Spleen (tissue), 11 donors: ENCODE data around the gene KCNQ4. TPM values are rescaled to one million over a fixed set of nuclear protein-coding genes. Genes with fewer than 3 reads are reported as not detected.

Experiments
- DNase-seq: peaks from one replicate; pipeline ENCODE4 v3.0.0-alpha.2; 2020
- H3K27ac ChIP-seq, 8 donors: fragments of 200-600 bp; sonication (generic) in 7 of 8; 1 replicate in 4 of 8; 2 replicates in 4 of 8; pipeline versions ENCODE4 v1.5.0 to v1.8.0; 2016 to 2021; ENCODE audit warnings: inconsistent platforms in 4 of 8, mild to moderate bottlenecking in 4 of 8, moderate library complexity in 1 of 8
- H3K27me3 ChIP-seq, 7 donors: fragments of 200-600 bp; sonication (generic) in 6 of 7; replicated peaks in 1 of 7; 1 replicate in 4 of 7; 2 replicates in 3 of 7; pipeline versions ENCODE4 v1.5.0 to v1.8.0; 2016 to 2021; ENCODE audit warnings: inconsistent platforms in 3 of 7, mild to moderate bottlenecking in 1 of 7
- H3K36me3 ChIP-seq, 6 donors: fragments of 200-600 bp; sonication (generic) in 5 of 6; 1 replicate in 4 of 6; 2 replicates in 2 of 6; pipeline versions ENCODE4 v1.5.0 to v1.8.0; 2016 to 2021; ENCODE audit warnings: inconsistent platforms in 2 of 6
- H3K4me1 ChIP-seq, 6 donors: fragments of 200-600 bp; sonication (generic) in 5 of 6; 1 replicate in 3 of 6; 2 replicates in 3 of 6; pipeline versions ENCODE4 v1.5.0 to v1.8.0; 2016 to 2021; ENCODE audit warnings: inconsistent platforms in 3 of 6
- H3K4me3 ChIP-seq, 8 donors: fragments of 200-600 bp; sonication (generic) in 7 of 8; 1 replicate in 4 of 8; 2 replicates in 4 of 8; pipeline versions ENCODE4 v1.5.0 to v1.8.0; 2016 to 2021; ENCODE audit warnings: inconsistent platforms in 4 of 8, mild to moderate bottlenecking in 4 of 8, moderate library complexity in 2 of 8
- H3K9me3 ChIP-seq, 8 donors: fragments of 200-600 bp; sonication (generic) in 7 of 8; 1 replicate in 4 of 8; 2 replicates in 4 of 8; pipeline versions ENCODE4 v1.5.0 to v1.8.0; 2016 to 2021; ENCODE audit warnings: inconsistent platforms in 4 of 8
- CTCF ChIP-seq, 11 experiments: fragments of 200-600 bp in 7 of 11; fragments of 450-650 bp in 4 of 11; sonication (generic) in 4 of 11; IDR thresholded peaks in 8 of 11; conservative IDR thresholded peaks in 3 of 11; 1 replicate in 7 of 11; 2 replicates in 4 of 11; pipeline versions ENCODE4 v1.4.0 to v1.8.0; 2016 to 2021; ENCODE audit warnings: antibody characterized with exemption in 11 of 11, inconsistent platforms in 4 of 11, mild to moderate bottlenecking in 1 of 11
- POLR2A ChIP-seq, 3 donors: fragments of 450-650 bp; IDR thresholded peaks; one replicate each; pipeline ENCODE4 v1.5.1; 2017; ENCODE audit warnings: antibody characterized with exemption in 3 of 3, mild to moderate bottlenecking in 1 of 3
- POLR2AphosphoS5 ChIP-seq, 3 donors: sonication (generic); formaldehyde crosslinking; IDR thresholded peaks; one replicate each; pipeline ENCODE4 v1.5.1; 2017; ENCODE audit warnings: antibody characterized with exemption in 3 of 3
- WGBS, 5 donors: extraction: QIAGEN DNeasy Blood & Tissue Kit in 3 of 5; methylation state at CpG; one replicate each; pipeline versions ENCODE4 v1.1.5 to v1.1.7; 2013 to 2018; 5-methylcytosine and 5-hydroxymethylcytosine counted together
- intact Hi-C: fragments of 100-400 bp; cut with DNase I; formaldehyde crosslinking; loops from one replicate; pipeline ENCODE4 v1.15.0; 2023; ENCODE audit warnings: low total_unique reads
- polyA plus RNA-seq, 3 donors: library from polyadenylated mRNA; stranded (reverse); fragments of 200-250 nt; gene quantifications; one replicate each; pipeline ENCODE4 v1.2.1, GENCODE V29; 2013
- total RNA-seq, 7 donors: library from RNA; depleted of rRNA in 3 of 7; stranded (reverse); fragments of >200 nt in 3 of 7; fragmentation: NEBNext Ultra II Directional in 4 of 7; extraction: Animal tissue kit (Norgen Biotek cat#: 25700) in 4 of 7; gene quantifications; one replicate each; pipeline versions ENCODE4 v1.1.0 to v1.2.1, GENCODE V29; 2016 to 2021
- donor health status: healthy with polysubstance abuse.
- donor health status: DM: no; HTN: no; CAD: no; lungs with moderate emphysema.
- donor health status: DM: no; HTN: no; CAD: no.
- donor health status: Bipolar disorder and iron deficiency.
- donor health status: healthy.
- donor health status: DM: no; HTN: no; CAD: no.
- donor health status: DM: yes; HTN: yes; CAD: no.

The KCNQ4 gene
- total and polyA plus RNA-seq, 10 donors = 0.09 to 0.54 (median 0.25) TPM

GRCh38 chr1:40786171-40786994 lies 2.8 kb downstream of the KCNQ4 start:
- TF ChIP-seq POLR2A (IDR thresholded peaks at IDR 0.05) = no peak
- TF ChIP-seq POLR2AphosphoS5 (IDR thresholded peaks at IDR 0.05) = no peak
- no peak for TF ChIP-seq CTCF (IDR thresholded peaks at IDR 0.05 in 8 of 11, conservative IDR thresholded peaks at IDR 0.05 in 3 of 11)
- Histone ChIP-seq H3K27ac (no peak overlapping the region), H3K36me3 (no peaks in the 10 kb centered on the region), H3K4me1 (peaks cover 7 to 31% (median 22%) of the 10 kb centered on the region in 6 donors), H3K9me3 (no peaks in the 10 kb centered on the region), H3K27me3 (peaks cover 0 to 47% (median 22%) of the 10 kb centered on the region in 7 donors), H3K4me3 (no peak overlapping the region)
- WGBS, 5 donors = 62 to 72% (median 69%) methylated on average over 8 to 9 of the region's 9 CpGs
- peak; percentile 41 for DNase-seq
- intact Hi-C loops = no loop called here

- Histone ChIP-seq H3K4me3 (no peak overlapping the region), H3K36me3 (no peaks in the 10 kb centered on the region), H3K4me1 (peaks cover 7 to 31% (median 21%) of the 10 kb centered on the region in 6 donors), H3K27ac (no peak overlapping the region), H3K27me3 (peaks cover 0 to 42% (median 22%) of the 10 kb centered on the region in 7 donors), H3K9me3 (no peaks in the 10 kb centered on the region)
- 83 to 98% (median 92%) methylated on average over 8 to 9 of the region's 9 CpGs for WGBS, 5 donors
- no peak for DNase-seq
- intact Hi-C loops = no loop called here
- TF ChIP-seq CTCF (IDR thresholded peaks at IDR 0.05 in 8 of 11, conservative IDR thresholded peaks at IDR 0.05 in 3 of 11) (no peak), POLR2A (IDR thresholded peaks at IDR 0.05) (no peak), POLR2AphosphoS5 (IDR thresholded peaks at IDR 0.05) (no peak)
These were observed 3.6 kb downstream of the KCNQ4 start for GRCh38 chr1:40786995-40787705.

- TF ChIP-seq POLR2A (IDR thresholded peaks at IDR 0.05) (no peak), CTCF (IDR thresholded peaks at IDR 0.05 in 8 of 11, conservative IDR thresholded peaks at IDR 0.05 in 3 of 11) (no peak), POLR2AphosphoS5 (IDR thresholded peaks at IDR 0.05) (no peak)
- Histone ChIP-seq H3K4me3 (no peak overlapping the region), H3K27me3 (peaks cover 0 to 34% (median 21%) of the 10 kb centered on the region in 7 donors), H3K4me1 (peaks cover 4 to 23% (median 13%) of the 10 kb centered on the region in 6 donors), H3K9me3 (no peaks in the 10 kb centered on the region), H3K27ac (no peak overlapping the region), H3K36me3 (no peaks in the 10 kb centered on the region)
- WGBS, 5 donors = 83 to 93% (median 91%) methylated on average over 14 to 19 of the region's 19 CpGs
- DNase-seq = no peak
- intact Hi-C loops = no loop called here
These were observed 4.4 kb downstream of the KCNQ4 start for GRCh38 chr1:40787737-40788560.
